CD4-positive, alpha-beta T cell treated with Interferon gamma for 1 hour (primary cell): Measurements from ENCODE around the gene CSRNP3.

Experiments
- DNase-seq: peaks from one replicate; pipeline ENCODE4 v3.0.0-alpha.2; 2020

The CSRNP3 gene

DNA sequence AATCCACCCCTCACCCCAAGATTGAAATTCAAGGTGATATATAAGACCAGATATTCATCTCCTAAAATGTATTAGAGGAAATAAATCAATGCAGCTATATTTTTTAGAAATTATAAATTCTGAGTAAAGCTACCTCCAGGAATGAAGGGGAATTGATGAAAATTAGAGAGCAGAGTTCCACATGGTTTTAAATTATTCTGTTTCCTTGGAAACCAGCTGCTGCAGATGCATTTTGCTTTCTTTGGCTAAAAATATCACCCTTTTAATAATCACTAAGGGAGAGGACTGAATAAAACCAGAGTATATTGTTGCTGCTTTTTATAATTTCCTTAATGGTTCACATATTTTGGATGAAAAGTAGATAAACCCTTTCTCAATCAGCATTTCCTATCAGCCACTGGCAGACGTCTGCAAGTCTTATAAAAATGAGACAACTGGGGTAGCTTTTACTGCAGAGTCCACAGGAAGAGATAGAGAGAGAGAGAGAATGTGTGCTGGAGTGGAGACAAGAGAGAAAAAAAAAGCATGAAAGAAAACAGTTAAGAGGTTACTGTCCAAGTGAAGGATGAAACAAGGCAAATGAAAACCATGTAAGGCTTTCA is 2.0 kb downstream of the CSRNP3 start:
- no peak for DNase-seq

DNA sequence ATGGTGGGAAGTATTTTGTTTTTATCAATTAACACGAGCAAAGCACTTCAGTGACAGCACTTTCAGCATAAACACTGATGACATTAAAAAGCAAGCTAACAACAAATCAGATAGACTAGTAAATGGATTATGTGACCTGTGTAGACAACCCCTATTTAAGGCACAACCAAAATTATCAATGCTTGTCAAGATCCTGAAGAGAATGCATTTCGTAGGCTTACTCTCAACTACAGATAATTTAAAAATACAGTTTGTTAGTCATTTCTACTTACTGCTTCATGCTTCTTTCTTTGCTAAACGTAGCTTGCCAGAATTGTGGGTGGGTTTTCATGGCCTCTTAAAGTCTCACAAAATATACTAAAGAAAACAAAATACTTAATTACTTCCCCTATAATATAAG is 3.4 kb downstream of the CSRNP3 start:
- DNase-seq, result no peak

DNA sequence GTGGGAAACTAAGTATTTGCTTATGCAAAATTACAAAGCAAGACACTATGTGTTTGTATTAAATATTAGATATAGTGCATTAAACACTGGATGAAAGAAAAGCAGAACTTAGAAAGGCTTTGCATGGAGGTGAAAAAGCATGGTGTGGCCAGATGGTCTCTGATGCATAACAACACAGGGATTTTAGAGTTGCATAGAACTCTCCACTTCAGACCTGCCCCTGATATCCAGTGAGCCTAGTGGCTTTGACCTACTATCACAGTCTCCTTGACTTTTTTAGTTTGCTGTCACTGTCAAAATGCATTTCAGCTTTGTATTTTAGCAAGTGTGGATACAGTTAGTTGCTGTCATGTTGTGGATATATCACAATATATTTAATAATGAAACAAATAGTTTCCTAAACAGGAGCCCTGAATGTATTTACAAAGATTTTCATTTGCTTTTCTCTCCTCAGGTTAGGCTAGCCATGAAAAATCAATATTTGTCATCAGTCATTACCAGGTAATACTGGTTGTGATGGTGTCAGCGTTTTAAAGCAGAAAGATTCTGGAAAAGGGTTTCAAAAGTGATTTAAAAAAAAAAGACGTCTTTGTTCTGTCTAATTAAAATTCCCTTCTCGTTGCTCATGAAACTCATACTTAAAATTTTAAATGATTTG is 5.2 kb downstream of the CSRNP3 start:
- no peak for DNase-seq

DNA sequence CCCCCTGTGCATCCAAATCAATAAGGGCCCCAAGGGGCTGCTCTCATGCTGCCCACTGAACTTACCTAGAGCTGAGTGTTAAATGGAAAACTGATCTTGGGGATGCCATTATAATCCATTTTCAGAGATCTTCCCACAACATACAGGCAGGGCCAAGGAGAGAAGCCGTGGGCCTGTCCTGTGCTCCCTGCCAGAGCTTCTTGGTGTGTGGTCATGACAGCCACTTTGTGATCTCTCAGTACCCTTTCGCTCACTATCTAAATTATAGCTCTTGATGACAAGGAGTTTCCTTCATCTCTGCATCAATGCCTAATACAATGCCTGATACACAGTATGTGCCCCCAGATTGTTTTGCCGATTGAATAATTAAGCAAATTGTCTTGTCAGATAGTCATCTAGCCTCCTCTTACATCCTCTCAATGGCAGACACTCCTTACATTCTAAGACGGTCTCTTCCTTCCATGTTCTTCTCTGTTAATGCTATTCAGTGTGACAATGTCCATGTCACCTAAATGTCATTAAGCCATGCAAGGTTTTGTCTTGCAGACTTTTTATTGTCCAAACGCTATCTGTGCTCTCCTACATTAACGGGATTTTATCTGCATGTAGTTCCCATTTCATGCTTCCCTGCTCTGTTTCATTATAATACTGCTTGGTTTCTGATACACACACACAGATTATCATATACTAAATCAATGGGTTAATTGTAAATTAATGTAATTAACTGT is 5.9 kb downstream of the CSRNP3 start:
- no peak for DNase-seq

DNA sequence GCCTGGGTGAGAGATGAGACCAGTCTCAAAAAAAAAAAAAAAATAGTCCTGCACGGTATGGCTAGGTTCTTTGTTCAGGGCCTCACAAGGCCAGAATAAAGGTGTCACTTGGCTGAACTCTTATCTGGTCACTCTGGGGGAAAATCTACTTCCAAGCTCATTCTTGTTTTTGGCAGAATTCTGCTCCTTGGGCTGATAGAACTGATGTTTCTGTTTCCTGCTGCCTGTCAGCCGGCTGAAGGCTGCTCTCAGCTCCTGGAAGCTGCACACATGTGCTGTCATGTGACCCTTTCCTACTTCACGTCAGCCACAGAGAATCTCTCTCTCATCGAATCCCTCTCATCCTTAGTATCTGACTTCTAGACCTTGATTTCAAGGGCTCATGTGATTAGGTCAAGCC is 10.4 kb downstream of the CSRNP3 start:
- no peak for DNase-seq

DNA sequence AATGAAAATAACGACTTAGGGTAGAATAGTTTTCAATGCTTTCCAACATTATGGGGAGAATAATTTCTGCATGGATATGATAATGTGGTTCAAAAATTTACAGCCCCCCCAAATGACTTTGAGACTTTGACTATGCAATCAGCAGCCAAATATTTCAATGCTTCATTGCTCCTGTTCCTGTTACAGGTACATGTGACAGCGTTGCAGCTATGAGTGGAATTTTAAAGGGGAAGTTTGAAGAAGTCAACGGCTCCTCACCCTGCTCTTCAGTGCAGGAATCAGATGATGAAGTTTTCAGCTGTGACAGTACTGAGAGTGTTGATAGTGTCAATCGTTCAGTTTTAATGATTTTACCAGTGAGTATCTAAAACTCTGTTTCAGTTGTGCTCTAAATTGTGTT is 25.1 kb downstream of the CSRNP3 start:
- no peak for DNase-seq

DNA sequence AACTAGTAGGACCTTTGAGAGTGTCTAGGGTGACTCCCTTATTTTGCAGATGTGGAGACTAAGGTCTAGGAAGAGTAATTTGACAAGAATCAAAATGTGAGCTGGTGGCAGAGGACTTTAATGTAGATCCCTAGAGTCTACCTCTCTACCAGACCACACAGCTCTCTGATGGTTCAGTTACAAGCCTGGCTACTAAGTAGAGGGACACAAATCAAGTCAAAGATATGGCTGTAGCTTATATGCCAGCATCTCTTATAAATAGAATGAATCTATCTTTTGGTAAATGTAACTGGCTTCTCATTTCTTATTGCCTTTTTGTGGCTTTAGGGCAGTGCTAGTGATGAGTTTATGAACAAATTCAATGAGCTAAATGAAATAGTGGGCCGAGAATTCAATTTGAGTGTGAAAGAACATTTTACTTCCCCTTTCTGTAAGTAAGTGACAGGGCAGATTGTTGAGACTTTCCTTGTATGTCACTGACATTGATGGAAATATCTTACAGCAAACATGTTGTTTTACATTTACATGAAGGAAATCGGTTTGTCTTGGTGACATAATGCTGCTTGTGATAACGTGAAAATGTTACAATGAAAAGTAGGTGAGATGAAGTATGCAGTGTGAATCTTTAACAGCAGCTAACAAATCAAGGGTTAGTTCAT is 28.3 kb downstream of the CSRNP3 start:
- DNase-seq, result no peak

DNA sequence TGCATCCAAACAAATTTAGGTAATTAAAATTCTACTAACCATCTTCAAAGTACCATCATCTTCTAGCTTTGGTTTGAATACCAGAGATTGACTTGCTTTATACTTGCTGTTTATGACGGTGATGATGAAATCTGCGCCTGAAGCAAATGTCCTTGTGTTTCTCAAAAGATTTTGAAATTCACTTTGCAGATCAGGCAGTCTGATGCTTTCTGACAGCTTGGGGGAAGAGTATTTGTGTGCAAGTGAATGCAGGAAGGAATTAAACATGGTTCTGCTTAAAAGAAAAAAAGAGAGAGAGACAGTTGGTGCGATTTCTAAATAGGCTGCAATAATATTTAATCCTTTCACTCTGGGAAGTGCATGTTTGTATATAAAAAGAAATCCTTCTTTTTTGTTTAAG is 29.6 kb downstream of the CSRNP3 start:
- DNase-seq, result no peak

DNA sequence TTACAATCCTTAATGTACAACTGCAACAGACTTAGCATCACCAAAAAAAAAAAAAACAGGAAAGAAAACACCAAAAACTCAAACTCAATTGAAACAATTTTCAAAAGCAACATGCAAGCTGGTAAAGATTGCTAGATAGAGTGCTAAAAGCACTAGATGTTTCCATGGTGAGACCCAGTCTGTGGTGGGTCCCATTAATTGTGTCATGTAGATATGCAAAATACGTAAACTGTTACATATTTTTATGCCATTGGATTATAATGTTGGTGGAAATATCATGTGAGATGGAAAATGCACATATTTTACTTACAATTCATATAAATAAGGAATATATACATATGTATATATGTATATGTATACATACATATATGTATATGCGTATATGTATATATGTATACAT is 30.5 kb downstream of the CSRNP3 start:
- DNase-seq, result no peak

DNA sequence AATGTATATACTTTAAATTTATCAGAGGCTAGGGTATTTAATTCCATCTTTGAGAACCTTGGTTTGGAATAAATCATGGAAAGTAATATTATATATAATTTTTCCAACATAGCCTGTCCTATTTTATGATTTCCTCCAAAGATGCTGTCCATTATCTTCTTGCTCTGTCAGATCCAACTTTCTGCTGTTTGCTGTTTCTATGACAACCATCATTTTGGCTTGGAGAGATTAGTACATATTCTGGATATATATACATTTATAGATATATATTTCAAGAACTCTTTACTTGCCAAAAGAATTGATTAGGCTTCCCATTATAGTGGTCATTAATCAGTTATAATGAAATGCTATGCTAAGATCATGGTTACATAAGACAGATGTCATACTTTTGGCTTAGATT is 31.3 kb downstream of the CSRNP3 start:
- DNase-seq, result no peak

DNA sequence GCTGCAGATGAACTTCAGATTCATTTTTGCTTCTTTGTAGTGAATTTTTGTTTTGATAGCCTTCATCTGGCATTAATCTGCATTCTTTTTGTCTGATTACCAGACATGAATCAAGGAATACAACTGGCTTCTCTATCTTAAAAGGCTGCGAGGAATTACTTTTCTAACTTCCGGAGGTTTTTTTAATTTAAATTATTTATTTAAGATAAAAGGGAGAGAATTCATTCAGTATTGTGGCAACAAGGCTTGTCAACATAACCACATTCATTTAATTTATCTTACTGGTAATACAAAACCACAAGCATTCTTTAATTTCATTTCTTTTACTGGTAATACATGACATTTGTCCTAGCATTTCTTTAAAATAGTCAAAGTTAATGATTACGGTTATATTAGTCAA is 36.0 kb downstream of the CSRNP3 start:
- DNase-seq, result no peak

DNA sequence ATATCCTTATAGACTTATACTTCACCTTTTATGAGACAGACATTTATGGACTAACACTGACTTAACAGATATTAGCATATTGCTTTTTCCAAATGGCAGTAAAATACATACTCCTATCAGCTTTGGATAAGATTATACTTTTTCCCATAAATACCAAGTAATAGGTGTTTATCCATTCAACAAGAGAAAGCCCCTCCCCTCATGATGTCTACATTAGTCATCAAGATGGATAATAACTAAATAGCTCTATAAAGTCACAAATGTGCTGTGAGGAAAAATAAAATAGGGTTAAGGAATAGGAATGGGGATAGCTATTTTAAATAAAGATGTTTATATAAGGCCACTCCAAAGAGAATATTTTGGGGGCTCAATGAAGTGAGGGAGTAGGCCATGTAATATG is 39.4 kb downstream of the CSRNP3 start:
- DNase-seq, result no peak

DNA sequence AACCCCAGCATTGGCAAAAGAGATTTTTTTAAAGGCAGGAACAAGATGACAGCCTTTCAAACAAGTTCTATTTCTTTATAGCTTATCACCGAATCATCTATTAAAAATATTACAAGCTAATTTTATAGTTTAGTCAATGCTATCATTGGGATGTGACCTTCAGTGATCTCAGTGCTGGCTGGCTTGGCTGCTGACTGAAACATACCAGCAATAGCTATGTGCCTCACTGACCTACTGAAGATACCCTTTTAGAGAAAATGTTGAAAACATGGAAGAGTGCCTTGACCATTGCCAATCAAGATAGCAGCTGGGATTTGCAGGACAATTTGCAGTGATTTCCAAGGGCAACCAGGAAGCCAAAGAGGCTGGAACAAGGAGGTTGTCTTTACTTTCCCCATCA is 44.0 kb downstream of the CSRNP3 start:
- DNase-seq, result no peak

DNA sequence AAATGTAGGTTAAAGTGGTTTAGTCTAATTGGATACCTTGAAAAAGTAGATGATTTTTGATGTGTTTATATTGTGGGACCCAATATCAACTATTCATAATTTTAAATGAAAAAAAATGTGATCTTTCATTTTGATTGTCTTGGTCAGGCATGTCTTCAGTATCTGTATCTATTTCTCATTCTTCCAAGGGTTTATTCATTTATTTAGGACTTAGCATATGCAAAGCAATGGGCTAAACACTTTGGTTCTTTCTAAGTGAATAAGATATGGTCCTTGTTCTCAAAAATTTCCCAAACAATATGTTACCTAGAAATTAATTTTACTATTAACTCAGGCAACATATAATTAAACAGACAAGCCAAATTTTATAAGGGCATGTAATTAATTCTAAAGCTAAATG is 49.1 kb downstream of the CSRNP3 start:
- DNase-seq, result no peak

DNA sequence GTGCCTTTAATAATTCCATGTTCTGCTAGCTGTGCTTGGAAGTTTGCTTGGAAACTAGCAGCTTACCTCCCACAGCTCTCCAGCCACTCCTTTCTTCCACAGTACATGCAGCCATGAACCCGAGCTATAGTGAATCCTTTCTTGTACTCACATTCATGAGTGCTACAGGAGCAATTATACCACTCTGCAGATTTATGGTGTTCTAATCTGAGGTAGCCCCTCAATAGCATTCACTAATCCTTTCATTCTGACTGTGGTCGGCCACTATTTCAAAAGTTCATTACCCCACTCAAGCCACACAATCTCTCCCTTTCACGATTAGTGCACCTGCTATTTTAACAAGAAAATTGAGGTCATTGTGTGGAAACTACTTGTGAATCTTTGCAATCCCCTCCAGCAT is 53.2 kb downstream of the CSRNP3 start:
- DNase-seq, result no peak

DNA sequence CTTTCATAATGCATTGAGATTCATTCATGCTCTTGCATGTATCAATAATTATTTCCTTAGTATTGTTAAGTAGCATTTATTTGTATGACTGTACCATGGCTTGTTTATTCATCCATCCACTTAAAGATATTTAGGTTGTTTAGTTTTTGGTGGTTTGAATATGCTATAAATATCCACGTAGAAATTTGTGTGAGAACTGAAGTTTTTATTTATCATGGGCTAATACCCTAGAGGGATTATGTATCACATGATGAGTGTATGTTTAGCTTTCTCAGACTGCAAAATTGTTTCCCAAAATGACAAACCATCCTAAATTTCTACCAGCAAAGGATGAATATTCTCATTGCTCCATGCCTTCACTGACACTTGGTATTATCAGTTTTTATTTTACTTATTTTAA is 55.2 kb downstream of the CSRNP3 start:
- DNase-seq, result no peak

DNA sequence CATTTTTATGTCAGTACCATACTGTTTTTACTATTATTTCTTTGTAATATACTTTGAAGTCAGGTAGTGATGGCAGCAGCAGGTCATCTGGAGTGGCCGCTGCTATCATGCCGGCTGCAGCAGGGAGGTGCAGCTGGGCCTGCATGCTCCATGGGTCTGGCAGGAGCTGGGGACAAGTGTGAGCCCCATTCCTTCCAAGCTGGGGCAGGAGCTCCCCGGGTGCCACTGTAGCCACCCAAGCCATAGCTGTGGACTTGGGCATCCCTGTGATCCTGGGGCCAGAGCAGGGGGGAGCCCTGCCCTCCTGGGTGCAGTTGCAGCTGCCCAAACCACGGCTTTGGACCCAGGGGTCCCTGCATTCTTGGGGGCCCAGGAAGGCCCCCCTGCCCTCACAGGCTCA is 59.2 kb downstream of the CSRNP3 start:
- DNase-seq, result no peak

DNA sequence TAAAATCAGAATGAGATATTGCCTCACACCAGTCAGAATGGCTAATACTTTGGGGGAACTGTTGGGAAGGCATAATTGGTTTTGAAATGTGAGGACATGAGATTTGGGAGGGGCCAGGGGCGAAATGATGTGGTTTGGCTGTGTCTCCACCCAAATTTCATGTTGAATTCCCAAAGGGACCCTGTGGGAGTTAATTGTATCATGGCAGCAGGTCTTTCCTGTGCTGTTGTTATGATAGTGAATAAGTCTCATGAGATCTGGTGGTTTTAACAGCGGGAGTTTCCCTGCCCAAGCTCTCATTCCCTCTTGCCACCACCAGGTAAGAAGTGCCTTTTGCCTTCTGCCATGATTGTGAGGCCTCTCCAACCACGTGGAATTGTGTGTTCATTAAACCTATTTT is 59.6 kb downstream of the CSRNP3 start:
- DNase-seq, result no peak

DNA sequence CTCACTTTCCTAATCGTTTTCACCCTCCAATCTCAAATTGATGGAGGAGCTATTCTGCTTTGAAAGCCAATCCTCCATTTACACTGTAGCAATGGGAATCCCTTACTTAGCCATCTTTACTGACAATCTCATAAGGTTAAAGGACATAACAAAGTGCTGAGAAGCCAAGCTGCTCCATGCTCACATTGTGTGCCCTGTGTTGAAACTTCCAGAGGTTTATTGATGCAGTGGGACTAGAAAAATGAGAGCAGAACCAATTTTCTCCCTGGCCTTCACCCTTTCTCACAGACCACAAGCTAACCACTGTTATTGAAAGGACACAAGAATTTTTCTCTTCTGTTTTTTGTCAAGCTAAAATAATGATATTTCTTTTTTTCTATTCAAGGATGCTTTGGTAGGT is 63.8 kb downstream of the CSRNP3 start:
- no peak for DNase-seq

DNA sequence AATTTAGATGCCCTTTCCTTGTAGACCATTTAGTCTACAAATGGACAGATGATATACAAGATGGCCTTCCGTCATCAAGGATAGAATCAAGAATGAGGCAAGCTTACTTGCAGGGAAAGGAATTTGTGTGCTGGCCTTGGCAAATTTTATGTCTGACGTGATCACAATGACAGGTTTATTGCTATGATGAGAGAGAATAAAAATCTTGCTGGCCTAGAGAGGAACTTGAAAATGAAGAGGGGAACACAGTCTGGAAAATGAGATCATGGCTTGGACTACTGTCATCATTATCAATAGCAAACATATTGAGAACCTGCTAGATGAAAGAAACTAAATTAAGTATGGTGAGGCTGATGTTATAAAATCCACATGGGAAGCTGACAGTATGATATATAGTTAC is 66.0 kb downstream of the CSRNP3 start:
- DNase-seq, result no peak

DNA sequence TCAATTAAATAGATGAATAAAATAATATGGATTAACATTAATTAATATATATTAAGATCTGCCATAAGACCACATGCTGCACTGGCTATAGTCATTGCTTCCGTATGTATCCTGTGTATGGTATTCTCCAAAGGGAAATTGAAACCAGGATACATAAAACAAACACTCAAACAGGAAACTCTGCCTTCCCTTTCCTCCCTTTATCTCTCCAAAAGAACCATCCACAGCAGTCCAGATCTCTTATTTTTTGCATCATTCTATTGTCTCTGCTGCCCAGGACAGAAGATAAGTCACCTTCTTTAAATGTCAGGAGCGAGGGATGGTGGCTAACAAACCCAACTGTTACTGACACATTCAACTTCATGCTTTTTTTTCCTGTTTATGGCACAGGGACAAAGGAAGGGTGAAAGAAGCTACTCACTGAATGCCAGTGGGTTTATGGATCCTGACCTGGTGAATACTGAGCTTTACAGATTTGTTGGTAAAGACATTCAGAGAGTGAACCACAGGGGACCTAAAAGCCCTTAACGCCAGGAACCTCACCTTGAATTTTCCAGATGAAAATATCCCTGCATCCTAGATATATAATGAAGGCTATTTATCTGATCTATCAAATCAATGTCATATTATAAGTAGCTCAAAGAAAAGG is 67.5 kb downstream of the CSRNP3 start:
- no peak for DNase-seq

DNA sequence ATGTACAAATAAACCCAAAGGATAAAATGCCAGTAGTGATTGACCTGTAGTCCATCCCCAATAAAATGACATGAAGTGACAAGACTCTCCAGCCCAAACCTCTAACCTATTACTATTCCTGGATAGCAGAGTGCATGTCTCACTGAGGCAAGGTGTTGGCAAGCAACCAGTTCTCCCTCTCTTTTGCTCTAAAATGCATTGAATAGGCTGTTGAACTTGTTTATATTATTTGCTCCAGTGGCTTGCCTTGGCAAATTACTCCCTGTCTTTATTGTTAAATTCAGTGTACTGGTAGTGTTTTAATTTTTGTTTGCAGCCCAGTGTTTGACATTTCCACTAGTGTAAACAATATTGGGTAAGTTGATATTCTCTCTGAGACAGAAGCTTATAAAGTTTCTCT is 70.5 kb downstream of the CSRNP3 start:
- DNase-seq, result no peak

DNA sequence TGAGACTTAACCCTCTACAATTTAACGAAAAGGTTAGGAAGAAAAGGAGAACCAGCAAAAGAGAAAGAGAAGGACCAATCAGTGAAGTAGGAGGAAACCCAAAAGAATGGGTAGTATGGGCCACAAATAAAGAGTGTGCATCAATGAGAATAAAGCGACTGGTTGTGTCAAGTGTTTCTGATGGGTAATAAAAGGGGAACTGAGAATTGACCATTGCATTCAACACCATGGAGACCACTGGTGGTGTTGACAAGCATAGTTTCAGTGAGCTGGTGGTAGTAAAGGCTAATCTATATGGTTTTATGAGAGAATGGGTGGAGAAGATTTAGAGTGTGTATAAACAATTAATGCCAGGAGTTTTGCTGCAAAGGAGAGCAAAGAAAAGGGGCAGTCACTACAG is 75.4 kb downstream of the CSRNP3 start:
- no peak for DNase-seq

DNA sequence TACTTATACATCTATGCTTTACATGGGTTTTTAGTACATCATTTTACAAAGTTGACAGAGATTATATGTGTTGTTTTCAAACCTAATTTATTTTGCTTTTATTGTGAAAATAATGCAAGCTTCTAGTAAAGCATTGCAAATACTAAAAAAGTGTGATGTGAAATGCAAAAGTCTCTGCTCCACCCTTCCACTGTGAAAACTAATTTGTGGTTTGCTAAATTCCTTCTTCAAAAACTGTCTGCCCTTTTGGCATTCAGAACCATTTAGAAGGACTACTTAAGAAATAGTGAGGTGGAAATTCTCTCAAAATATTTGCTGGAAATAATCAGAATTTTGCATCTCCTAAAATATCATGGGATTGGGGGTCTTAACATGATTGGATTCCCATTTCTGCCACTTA is 78.4 kb downstream of the CSRNP3 start:
- DNase-seq, result no peak
